GM19025 (cell line): ENCODE results near the gene NEUROG1.
A peak's percentile ranks its signal among the peaks of the same experiment; 100 is the strongest.

Experiments
- ATAC-seq: cut with Tn5 transposase; IDR thresholded peaks from one replicate; pipeline ENCODE4 v1.9.1; 2021; ENCODE audit warnings: mild to moderate bottlenecking, low read depth, moderate library complexity; ENCODE audit not compliant: unreplicated experiment

NEUROG1 gene

DNA sequence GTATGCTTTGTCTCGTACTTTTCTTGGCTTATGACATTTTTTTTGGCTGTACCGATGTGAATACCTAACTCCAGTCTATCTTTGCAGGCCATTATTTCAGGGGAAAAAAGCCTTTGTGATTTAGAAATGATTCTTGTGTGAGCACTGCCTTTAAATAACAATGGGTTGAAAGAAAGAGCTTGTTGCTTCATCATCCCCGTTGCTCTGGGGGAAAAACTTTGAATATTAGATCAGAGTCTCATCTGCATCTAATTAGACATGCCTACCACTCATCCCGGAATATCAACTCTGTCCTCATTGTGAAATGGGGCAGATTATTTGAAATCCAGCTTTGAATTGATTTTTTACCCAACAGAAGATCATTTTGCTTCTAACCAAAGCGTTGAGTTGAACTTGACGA, 29.5 kb upstream of the NEUROG1 start:
- ATAC-seq, result no peak

- no peak for ATAC-seq
These were observed 28.6 kb upstream of the NEUROG1 start for GRCh38 chr5:135564331-135564730.

DNA sequence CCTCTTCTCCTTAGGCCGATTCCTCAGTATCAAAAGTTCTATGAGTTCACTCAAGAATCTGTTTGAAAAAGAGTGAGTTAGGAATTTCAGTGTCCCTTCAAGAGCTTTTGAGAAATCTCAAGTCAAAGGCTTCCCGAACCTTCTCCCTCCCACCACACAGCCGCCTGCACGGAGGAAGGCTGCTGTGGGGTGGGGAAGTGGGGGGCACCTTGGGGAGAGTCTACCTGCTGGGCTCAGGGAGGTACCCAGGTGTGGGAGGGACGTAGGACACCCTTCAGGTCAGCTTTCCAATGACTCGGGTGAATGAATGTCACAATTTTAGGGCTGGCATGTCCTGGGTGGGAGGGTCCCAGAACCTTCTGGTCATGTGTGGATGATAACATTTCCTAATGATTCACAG, 25.5 kb upstream of the NEUROG1 start:
- ATAC-seq, result no peak

DNA sequence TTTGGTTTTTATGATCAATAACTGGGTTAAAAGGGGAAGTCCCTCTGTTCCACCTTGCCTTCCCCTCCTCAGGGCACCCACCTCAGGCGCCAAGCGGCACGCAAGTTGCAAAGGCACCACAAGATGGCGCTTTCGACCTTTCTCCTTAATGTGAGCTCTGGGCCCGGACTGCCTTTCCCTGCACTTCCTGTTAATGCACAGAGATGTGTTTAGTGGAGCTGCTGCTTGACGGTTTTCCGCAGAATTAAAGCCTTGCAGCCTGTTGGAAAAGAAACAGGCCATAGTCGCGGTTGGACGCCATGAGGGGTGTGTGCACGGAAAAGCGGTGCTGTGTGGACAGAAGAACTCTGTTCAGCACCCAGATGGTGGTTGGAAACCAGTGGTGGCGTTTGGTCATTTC, 25.1 kb upstream of the NEUROG1 start:
- ATAC-seq, result peak; percentile 74

- ATAC-seq, result no peak
These were observed 23.6 kb upstream of the NEUROG1 start for GRCh38 chr5:135559354-135559753.

DNA sequence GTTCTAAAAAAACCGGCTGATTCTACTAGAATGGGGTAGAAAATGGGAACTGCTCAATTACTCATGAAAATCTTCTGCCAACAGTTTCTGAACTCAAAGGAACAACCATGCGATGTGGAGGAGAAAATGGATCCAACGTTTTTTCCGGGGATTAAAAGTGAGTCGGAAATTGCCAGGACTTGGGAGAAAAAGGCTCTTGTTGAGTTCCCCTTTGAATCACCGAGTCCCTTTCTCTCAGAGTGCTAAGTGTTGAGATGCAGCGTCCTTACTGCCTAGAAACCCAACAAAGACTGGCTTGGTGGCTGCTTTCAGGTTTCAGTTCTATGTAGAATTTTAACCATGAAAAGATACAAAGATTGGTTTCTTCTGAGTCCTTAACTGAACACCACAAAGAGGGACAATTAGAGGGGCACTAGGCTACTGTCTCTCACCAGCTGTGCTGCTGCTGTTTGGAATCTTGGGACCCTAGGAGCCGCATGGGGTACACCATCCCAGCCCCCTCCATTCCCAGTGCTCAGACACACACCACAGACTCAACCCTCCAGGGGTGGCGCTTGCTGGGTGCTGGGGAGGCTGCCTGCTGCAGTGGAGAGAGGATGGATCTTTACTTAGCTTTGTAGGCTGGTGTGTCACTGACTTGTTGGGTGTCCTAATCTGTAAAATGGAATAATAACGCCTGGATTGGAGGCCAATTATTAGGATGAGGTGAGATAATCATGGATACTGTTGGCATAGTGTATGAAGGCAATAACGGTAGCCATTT, 21.5 kb upstream of the NEUROG1 start:
- ATAC-seq, result no peak

GRCh38 chr5:135556620-135557019, 20.9 kb upstream of the NEUROG1 start:
- no peak for ATAC-seq

GRCh38 chr5:135555530-135555929, 19.8 kb upstream of the NEUROG1 start:
- no peak for ATAC-seq

DNA sequence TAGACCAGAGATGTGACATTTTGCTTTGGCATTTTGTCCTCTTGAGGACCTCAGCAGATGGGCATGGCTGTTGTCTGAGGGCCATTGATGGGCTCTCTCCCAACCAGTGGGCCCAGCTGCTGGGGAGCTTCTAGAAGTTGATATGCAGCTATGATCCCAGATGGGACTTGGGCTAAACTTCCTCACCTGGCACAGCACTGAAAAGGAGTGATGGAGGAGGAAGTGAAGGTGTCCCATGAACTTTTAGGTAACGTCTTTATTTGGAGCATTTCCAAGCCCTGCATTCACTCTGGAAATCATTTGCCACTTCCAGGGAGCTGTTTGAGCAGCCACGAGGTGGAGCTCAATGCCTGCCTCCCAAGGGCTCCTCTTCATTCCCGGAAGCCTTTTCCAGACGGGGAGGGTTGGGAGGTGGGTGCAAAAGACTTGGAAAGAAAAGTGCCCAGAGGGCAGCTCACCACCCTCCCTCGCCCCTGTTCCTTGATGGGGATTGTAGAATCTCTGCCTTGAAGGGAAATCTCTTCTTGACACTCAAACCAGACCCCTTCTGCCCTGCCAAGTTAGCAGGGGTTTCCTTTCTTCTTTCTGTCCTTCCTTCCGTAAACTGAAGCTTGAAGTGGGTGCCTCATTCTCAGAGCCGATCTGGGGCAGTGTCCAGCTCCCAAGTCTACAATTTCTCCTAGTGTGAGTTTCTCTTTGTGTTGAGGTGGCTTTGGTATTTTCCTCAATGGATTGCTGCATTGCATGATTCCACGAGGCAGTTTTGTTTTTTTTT, 18.1 kb upstream of the NEUROG1 start:
- ATAC-seq, result no peak

DNA sequence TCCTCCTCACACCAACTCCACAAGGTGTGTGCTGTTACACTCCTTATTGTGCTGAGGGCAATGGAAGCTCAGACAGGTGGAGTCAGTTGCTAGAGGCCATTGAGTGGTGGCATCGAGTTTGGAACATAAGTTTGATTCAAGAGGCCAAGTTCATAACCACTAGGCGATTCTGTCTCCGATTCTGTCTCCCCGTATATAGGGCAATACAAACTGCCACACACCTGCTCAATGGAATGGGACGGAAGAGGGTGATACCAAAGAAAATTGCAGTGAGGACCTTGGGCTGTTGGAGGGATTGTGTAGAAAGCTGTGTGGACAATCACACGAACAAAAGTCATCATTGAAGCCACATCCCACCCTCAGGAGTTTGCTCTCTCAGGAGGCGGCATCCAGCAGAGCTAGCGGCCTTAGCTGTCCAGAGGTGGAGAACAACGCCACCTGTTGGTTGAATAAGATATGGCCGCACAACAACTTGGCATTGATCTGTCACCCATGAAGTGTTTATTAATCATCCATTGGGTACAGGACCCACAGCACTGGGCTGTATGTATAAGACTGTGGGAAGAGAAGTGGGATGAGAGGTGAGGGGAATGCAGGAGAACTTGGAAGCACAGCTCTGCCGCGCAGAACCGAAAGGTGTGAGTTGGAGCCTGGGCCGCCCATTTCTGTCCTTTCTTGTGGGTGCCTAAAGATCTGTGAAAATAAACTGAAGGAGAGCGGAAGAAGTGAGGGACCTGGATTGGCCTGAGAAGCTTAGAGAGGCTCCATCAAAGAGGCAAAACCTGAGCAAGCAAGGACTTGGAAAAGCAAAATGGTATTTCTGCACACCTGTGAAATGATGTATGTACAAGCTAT, 16.1 kb upstream of the NEUROG1 start:
- no peak for ATAC-seq

- no peak for ATAC-seq
These were observed 13.6 kb upstream of the NEUROG1 start for GRCh38 chr5:135549413-135549812.

DNA sequence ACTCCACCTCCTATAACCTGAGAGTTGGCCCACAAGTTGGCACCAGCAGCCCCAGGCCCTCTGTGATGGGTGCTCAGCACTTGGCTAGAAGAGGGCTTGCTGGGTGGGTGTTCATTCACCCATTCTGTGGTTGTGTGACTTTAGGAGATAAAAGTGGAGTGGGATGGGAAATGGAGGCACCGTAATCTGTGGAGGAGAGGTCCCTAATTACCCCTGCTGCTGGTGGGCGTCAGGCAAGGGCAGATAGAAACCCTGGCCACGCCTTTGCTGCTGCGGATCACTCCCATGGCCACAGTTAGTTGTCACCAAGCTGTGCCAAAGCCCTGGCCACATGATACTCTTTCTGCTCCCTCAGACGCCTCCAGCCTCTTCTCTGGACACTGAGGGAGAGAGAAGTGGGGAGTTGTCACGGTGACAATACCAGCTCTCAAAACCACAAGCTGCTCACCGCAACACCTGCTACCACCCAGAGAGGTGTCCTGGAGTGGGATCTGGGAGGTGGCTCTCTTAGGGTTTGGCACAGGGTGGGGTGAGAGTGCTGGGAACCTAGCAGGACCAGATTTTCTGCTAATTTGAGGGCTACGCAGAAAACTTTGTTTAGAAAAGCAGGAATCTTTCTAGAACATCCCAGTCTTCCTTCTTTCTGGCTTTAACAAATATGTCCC, 12.0 kb upstream of the NEUROG1 start:
- ATAC-seq, result no peak

DNA sequence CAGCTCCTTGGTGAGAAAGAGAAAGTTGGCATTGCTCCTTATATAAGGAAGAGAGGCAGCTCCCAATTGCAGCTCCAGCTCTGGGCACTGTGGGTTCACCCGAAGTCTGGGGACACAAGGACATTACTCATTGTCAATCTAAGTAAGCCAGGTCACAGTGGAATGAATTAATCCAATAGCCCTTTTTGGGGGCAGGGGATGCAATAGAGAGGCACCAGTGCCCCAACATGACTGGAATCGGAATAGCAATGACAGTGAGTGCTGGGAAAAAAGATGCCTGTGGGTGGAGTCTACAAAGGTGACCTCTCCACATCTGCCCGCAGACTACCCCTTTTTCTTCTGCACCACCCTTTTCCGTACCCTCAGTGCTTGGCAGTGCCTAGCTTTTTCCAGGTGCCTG, 11.1 kb upstream of the NEUROG1 start:
- ATAC-seq, result no peak

- ATAC-seq, result no peak
These were observed 10.3 kb upstream of the NEUROG1 start for GRCh38 chr5:135546101-135546500.

DNA sequence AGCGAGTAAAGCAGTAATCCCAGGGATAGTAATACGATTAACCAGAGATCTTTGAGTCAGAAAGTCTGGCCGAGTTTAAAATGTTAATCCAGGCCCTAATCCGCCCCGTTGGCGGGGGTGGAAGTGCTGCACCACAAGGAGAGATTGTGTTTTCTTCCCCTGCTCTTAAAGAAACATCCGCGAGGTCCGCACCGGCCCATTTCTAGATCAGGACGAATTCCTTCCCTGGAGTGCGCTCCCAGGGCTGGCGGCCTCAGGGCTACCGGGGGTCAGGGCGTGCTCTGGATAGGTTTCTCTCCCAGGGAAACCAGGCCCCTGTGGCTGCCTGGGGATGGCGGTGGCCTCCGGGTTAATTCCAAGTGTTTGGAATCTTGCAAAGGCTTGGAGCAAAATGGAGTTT, 9.3 kb upstream of the NEUROG1 start:
- ATAC-seq, result no peak

- ATAC-seq, result no peak
These were observed 7.9 kb upstream of the NEUROG1 start for GRCh38 chr5:135543485-135544304.

DNA sequence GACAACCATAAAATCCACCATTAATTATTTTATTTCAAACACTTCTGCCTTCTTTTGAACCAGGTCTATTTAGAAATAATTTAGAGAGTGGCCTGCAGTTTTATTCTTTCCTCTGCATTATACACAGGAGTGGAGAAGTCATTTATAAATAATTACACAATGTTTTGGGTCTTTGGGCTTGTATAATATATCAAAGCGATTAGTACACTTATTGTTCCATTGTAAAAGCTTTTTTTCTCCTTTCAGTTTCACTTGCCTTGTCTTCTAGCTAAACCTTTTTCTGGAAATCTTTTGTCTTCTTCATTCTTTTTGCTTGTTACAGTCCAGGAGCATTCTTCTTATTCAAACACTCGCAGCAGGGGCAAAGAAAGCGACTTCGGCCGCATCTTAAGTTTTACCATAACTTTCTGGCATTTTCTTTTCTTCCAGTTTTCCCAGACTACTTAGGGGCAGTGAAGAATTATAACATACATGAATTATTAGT, 7.3 kb upstream of the NEUROG1 start:
- ATAC-seq, result no peak

GRCh38 chr5:135541807-135542502, 6.2 kb upstream of the NEUROG1 start:
- no peak for ATAC-seq

- no peak for ATAC-seq
These were observed 3.8 kb upstream of the NEUROG1 start for GRCh38 chr5:135539430-135540005.
